IPS-NIHi11 (cell line): ENCODE data around the gene DYDC1.
"Not testable (repeated sequence)": the region's sequence is repeated elsewhere in the genome, so short reads cannot be mapped to it uniquely, and the experiment has no call there.

Source experiments
- DNase-seq: peaks from one replicate; pipeline ENCODE4 v3.0.0; 2012; ENCODE audit warnings: mixed read lengths, low spot score

The DYDC1 gene

DNA sequence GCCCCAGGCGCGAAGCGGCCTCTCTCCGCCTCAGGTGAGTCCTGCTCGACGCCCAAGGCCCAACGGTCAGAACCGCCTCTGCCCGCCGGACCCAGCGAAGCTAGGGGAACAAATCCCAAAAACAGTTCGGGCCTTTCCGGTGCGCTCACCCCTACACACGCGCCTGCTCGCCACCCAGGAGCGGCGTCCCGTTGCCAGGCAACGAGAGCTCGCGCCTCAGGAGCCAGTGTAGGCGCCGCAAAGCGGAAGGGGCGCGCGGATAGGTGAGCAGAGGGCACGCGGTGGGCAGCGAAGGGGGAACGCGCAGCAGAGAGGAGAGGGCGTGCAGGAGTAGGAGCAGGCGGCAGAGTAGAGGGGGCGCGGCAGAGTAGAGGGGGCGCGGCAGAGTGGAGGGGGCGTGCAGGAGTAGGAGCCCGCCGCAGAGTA is at the start of gene DYDC1, which contains the start of gene DYDC2:
Gene DYDC1 (minus strand): TSS at position 193 of the 426 bp plus-strand sequence. CDS start 4,154 bp downstream, outside the sequence.
Gene DYDC2 (plus strand): TSS at position 219 of the 426 bp plus-strand sequence. CDS start 5,663 bp downstream, outside the sequence.
- peak; percentile 84 for DNase-seq

DNA sequence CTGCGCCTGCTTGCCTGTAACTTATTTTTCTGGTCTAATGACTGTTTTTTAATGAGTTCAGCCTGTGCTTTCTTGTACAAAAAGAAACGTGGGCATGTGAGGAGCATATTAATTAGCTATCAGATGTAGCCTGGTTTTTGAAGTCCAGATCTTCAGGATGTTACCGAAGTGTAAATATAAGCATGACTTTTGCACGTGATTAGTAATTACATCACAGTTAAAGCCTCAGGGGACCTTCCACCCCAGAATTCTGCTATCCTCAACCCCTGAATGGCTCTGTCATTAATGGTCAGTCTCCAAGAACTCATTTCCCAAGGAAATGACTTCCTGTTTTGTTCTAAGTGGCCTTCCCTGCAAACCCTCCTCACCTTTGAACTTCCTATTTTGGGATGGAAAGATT is 49.6 kb upstream of the DYDC1 start:
- no peak for DNase-seq

DNA sequence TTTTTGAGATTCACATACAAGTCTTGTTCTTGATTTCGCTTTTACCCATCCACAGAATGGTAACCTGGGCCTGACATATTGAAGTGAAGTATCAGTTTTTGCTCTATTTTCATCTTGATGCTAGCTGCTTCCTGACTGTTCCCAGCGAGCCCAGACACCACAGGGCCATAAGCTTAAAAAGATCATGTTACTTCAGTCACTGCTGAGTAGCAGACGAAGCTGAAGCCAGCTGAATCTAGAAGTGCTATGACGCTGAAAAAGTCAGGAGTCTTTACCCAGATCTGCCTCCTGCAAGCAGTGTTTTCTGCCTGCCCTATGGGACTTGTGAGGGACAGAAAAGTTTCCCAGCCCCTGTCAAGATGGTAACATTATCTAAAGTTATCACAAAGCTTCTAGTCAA is 49.1 kb upstream of the DYDC1 start:
- DNase-seq = peak; percentile 40

DNA sequence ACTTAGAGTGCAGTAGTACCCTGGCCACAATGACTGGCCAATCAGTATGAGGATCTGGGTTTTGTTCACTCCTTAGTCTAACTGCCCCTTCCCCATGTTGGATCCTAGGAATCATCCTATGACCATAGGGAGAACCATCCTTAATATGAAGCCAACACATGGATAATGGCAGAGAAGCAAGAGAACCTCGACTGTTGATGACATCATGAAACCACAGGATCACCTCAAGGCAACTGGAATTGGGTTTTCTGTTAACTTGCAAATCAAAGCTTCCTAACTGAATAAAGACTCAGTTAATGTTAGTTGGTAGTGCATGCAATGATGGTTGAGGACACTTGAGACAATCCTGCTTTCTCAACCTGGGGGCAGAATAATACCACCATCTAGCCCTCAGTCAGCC is 48.5 kb upstream of the DYDC1 start:
- DNase-seq = no peak

DNA sequence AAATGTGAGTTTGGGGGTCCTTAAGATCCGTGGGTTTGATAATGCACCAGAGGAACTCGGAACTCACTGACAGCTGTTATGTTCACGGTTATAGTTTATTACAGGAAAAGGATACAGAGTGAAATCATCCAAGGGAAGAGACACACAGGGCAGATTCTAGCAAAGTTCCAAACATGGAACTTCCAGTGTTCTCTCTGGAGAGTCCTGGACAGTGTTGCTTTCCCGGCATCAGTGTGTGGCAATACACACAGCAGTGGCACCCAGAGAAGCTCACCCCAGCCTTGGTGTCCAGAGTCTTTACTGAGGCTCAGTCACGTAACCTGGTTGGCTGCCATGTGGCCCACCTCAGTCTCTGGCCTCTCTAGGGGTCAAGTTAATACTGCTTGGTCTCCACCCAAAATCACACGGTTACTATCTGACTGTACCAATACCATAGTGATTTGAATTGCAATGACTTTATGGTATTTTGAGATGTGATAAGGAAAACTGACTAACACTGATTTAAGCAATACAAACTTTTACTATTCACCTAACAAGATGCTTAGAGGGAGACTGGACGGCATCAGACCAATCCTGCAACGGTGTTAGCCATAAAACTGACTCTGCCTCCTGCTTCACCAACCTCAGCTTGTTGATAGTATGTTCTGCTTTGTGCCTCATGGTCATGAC is 43.7 kb upstream of the DYDC1 start:
- DNase-seq = no peak

- no peak for DNase-seq
Measured at GRCh38 chr10:80397014-80397413, 40.5 kb upstream of the DYDC1 start.

- no peak for DNase-seq
Measured at GRCh38 chr10:80394358-80394916, 37.9 kb upstream of the DYDC1 start.

DNA sequence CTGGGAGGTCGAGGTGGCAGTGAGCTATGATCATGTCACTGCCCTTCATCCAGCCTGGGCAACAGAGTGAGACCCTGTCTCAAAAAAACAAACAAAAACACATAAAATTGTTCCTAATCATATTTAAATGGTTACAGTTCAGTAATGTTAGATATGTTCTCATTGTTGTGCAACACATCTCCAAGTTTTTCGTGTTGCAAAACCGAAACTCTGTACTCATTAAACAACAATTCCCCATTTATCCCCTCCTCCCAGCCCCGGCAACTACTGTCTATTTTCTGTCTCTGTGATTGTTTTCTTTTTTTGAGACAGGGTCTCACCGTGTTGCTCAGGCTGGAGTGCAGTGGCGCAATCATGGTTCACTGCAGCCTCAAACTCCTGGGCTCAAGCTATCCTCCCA is 35.7 kb upstream of the DYDC1 start:
- DNase-seq = no peak

- no peak for DNase-seq
Measured at GRCh38 chr10:80390740-80391139, 34.2 kb upstream of the DYDC1 start.

DNA sequence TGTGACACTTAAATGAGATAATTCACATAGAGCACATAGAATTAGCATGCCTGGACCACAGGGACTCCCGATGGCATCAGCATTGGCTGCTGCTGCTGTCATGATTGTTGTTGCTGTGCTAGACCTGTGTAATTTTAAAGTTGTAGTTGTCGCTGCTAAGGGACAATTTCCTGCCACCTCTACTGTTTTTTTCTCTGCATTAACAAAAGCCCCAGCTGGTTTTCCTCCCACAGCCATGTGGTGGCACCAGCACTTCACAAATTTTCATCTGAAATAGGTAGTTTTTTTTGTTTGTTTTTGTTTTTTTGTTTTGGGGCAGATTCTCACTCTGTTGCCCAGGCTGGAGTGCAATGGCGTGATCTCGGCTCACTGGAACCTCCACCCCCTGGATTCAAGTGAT is 26.4 kb upstream of the DYDC1 start:
- peak; percentile 59 for DNase-seq

DNA sequence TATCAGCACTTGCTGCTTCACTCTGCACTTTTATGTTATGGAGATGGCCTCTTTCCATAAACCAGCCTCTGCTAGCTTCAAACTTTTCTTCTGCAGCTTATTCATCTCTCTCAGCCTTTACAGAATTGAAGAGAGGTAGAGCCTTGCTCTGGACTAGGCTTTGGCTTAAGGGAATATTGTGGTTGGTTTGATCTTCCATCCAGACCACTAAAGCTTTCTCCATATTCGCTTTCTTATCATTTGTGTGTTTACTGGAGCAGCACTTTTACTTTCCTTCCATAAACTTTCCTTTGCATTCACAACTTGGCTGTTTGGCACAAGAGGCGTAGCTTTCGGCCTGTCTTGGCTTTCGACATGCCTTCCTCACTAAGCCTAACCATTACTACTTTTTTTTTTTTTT is 23.6 kb upstream of the DYDC1 start:
- DNase-seq = no peak

- DNase-seq = no peak
Measured at GRCh38 chr10:80379701-80380100, 23.1 kb upstream of the DYDC1 start.

DNA sequence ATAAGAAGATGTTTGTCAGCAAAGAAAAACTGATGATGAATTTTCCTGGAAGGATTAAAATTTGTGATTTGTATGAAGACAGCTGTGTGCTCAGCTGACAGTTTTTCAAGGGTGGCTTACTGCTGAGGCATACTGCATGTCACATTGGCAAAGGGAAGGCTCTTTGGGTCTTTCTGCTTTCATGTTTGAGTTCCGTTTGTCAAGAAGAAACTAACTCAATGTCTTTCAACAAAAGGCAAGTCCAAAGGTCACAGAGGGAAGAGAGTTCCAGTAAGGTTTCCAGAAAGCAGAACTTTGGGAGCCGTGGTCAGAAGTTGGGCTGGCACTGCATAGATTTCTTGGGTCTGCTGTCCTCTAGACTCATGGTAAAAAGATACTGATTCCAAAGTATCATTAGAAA is 16.9 kb upstream of the DYDC1 start:
- DNase-seq = no peak

- DNase-seq = peak; percentile 24
Measured at GRCh38 chr10:80372675-80373074, 16.1 kb upstream of the DYDC1 start.

- no peak for DNase-seq
Measured at GRCh38 chr10:80371467-80371866, 14.9 kb upstream of the DYDC1 start.

DNA sequence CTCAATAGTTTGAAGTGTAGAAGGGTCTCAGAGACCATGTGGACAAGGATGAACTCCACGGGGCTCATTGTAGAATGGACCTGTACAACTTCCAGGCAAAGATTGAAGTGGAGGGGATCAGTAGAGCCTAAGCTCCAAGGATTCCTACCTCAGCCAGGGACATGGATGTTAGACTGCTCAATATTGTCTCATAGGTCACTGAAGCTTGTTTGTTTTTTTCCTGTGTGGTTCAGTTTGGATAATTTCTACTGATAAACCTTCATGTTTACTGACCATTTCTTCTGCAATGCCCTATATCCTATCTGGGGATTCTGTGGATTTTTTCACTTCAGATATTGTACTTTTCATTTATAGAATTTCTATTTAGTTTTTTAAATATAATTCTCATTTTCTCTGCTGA is 9.0 kb upstream of the DYDC1 start:
- no peak for DNase-seq

GRCh38 chr10:80359644-80360043 is 3.1 kb upstream of the DYDC1 start:
- no peak for DNase-seq

DNA sequence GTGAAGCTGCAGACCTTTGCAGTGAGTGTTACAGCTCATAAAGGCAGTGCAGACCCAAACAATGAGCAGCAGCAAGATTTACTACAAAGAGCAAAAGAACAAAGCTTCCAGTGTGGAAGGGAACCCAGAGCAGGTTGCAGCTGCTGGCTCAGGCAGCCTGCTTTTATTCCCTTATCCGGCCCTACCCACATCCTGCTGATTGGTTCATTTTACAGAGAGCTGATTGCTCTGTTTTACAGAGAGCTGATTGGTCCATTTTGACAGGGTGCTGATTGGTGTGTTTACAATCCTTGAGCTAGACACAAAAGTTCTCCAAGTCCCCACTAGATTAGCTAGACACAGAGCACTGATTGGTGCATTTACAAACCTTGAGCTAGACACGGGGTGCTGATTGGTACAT is 2.4 kb upstream of the DYDC1 start:
- DNase-seq = not testable (repeated sequence)

DNA sequence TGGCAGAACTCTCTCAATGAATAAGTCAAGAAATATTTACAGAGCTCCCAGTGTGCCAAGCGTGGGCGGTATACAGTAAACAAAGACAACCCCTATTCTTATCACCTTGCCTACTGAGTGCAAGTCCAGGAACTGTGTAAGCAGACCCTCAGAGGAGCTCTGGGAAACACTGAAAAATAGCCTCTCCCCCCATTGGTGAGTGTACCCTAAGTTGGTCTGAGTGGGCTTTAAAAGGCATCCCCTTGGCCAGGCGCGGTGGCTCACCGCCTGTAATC is 1.2 kb upstream of the DYDC1 start:
- no peak for DNase-seq

DNA sequence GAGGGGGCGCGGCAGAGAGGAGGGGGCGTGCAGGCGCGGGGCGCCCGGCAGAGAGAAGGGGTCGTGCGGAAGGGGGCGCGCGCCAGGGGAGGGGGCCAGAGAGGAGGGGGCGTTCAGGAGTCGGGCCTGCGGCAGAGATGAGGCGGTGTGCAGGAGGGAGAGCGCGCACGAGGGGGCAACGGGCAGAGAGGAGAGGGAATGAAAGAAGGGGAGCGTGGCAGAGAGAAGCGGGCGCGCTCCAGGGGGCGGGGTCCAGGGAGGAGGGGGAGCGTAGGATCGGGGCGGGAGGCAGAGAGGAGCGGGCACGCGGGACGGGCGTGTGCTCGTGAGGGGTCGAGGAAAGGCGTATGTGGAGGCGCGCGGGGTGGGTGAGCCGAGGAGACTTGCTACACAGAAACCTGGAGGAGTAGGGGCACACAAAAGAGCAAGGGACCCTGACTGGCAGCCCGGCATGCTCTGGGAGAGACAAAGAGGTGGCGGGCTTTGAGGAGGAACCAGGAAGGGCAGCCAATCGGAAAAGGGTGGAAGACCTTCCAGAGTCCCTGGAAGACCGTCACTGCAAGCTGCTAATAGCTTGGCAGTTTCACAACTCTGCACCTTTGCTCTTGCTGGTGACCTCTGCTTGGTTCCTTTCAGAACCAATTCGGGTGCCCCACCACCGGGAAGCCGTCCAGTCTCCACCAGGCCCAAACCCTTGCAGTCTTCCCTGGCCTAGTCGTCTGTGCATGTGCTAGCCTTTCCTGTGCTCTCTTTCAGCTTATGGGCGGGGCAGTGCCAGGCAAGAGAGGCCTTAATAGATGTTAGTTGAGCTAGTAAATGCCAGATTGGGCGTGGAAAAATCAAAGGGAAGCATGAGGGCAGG is 665 bp upstream of the DYDC1 start:
- peak; percentile 49 for DNase-seq

DNA sequence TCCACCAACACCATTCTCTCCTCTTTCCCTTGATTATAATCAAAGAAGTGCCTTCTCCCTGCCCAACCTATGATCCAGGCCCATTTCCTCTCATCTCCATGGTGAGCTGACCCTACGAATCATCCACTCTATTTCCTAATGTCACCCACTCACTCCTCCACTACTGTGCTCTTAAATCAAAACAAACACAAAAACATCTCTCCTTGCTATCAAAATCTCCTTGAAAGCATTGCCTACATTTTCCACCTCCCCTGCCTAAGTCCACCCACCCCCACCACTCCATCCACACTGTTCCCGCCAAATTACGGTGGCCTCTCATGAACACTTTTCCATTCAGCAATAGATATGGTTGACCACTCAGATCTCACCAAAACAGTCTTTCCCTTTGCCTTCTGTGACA is 5.3 kb downstream of the DYDC1 start:
- DNase-seq = no peak

- DNase-seq = no peak
Measured at GRCh38 chr10:80350251-80350650, 6.3 kb downstream of the DYDC1 start.

- no peak for DNase-seq
Measured at GRCh38 chr10:80344912-80345311, 11.6 kb downstream of the DYDC1 start.
